Osteocyte (in vitro differentiated cells): ENCODE data around the gene GPC1. TPM values are rescaled to one million over a fixed set of nuclear protein-coding genes. Genes with fewer than 3 reads are reported as not detected.

Experiments used
- DNase-seq: peaks from one replicate; pipeline ENCODE4 v3.0.0; 2021; ENCODE audit warnings: mixed read lengths; ENCODE audit not compliant: unreplicated experiment; ENCODE audit errors: extremely low spot score
- H3K27ac Mint-ChIP-seq: one replicate; pipeline ENCODE4 v1.8.0; 2021; ENCODE audit warnings: mild to moderate bottlenecking, mixed read lengths; ENCODE audit not compliant: unreplicated experiment
- H3K27me3 Mint-ChIP-seq: one replicate; pipeline ENCODE4 v1.8.0; 2021; ENCODE audit warnings: mixed read lengths; ENCODE audit not compliant: unreplicated experiment
- H3K36me3 Mint-ChIP-seq: one replicate; pipeline ENCODE4 v1.8.0; 2021; ENCODE audit warnings: mixed read lengths; ENCODE audit not compliant: unreplicated experiment
- H3K4me1 Mint-ChIP-seq: one replicate; pipeline ENCODE4 v1.8.0; 2021; ENCODE audit warnings: mixed read lengths; ENCODE audit not compliant: unreplicated experiment
- H3K4me3 Mint-ChIP-seq: one replicate; pipeline ENCODE4 v1.8.0; 2021; ENCODE audit warnings: mild to moderate bottlenecking, moderate library complexity, mixed read lengths; ENCODE audit not compliant: unreplicated experiment
- H3K9me3 Mint-ChIP-seq: one replicate; pipeline ENCODE4 v1.8.0; 2021; ENCODE audit warnings: mixed read lengths; ENCODE audit not compliant: unreplicated experiment
- total RNA-seq: library from RNA; stranded (reverse); gene quantifications from 2 replicates; pipeline ENCODE4 v1.2.1, GENCODE V29; 2021
- TF ChIP-seq, protein P1 (sequence below): fragments of 200-600 bp; sonication (generic); IDR thresholded peaks from 2 replicates; pipeline ENCODE4 v1.5.0; 2021; ENCODE audit warnings: antibody characterized with exemption, mild to moderate bottlenecking, moderate library complexity

The GPC1 gene
- total RNA-seq, 1 donor from 2014 or later = 148 TPM

DNA sequence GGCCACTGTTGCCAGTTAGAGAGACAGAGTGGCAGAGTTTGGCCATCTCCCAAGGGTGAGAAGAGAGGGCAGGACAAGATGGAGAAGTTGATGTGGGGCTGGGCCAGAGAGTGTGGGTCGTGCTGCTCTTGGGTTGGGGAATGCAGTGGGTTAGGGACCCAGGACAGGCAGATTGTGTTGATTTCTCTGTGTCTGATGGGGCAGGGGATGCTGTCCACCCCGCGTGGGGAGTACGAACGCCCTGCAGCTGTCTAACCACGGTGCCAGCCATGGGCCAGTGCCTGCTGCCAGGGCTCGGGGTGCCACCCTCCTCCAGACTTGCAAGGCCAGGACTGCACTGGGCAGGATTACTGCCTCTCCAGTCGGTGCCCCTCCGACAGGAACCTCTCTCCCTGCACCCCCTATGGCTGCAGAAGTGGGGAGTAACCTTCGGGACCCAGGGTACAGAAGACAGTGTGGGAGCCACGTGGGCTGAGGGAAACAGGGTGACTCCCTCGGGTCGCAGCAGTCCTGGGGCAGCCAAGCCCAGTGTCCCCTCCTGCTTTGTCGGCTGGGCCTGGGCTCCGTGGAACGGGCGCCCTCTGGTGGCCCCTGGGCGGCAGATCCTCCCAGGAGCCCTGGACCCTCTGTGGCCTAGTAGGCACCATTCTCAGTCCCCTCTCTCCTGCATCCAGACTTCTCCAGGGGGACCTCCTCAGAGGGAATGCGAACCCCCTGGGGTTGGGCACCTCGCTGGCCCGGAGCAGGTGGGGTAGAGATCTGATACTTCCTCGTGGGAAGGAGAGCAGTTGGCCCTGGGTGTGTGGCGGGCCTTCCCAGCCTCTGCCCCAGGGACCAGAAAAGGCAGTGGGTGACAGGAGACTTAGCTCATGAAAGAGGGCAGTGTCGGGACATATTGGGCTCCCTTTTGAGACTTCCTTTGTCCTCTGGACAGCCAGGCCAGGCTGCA is 2.7 kb downstream of the GPC1 start:
- Mint-ChIP-seq H3K4me1 (peaks cover 32% of the 10 kb centered on the region), H3K36me3 (no peaks in the 10 kb centered on the region), H3K4me3 (peak overlapping the region; percentile 74), H3K9me3 (no peaks in the 10 kb centered on the region), H3K27me3 (no peaks in the 10 kb centered on the region), H3K27ac (peak overlapping the region; percentile 76)
- no peak for DNase-seq
- TF ChIP-seq, protein P1, sequence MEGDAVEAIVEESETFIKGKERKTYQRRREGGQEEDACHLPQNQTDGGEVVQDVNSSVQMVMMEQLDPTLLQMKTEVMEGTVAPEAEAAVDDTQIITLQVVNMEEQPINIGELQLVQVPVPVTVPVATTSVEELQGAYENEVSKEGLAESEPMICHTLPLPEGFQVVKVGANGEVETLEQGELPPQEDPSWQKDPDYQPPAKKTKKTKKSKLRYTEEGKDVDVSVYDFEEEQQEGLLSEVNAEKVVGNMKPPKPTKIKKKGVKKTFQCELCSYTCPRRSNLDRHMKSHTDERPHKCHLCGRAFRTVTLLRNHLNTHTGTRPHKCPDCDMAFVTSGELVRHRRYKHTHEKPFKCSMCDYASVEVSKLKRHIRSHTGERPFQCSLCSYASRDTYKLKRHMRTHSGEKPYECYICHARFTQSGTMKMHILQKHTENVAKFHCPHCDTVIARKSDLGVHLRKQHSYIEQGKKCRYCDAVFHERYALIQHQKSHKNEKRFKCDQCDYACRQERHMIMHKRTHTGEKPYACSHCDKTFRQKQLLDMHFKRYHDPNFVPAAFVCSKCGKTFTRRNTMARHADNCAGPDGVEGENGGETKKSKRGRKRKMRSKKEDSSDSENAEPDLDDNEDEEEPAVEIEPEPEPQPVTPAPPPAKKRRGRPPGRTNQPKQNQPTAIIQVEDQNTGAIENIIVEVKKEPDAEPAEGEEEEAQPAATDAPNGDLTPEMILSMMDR = peak; percentile 99

DNA sequence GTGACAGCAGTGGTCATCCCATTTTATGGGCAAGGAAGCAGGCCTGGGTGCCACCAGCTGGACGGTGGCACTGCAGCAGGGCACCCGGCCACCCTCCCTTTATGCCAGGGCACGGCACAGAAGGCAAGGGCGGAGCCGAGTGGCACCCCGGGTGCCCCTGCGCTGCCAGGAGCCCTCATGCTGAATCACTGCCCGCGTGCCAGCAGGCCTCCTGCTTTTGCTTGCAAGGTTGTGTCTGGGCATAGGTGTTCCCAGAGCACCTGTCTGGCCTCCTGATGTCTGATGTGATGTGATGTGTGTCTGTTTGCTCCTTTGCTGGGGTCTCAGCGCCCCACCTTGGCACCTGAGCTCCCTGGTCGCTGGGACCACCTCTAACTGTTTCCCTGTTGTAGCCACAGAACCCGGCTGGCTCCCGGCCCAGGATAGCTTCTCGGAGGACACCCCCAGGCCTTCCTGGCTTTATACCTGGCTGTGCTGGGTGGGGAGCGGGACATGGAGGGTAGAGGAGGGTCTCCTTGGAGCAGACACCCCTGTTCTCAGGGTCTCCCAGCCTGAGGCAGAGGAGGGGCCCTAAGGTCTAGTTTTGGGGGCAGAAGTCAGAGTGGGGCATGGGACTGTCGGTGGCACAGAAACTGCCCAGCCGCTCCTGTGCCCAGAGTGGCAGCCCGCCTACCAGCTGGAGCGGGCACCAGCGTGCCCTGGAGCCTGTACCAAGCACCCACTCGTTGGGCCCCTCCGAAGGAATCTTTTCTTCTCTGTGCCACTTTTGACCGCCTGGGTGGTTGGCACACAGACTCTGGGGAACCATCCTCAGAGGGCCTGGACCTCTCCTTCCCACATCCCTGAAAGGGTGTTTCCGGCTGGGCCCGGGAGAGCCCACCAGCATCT is 3.6 kb downstream of the GPC1 start:
- DNase-seq = no peak
- Mint-ChIP-seq H3K4me1 (peaks cover 37% of the 10 kb centered on the region), H3K27me3 (no peaks in the 10 kb centered on the region), H3K36me3 (no peaks in the 10 kb centered on the region), H3K4me3 (no peak overlapping the region), H3K27ac (no peak overlapping the region), H3K9me3 (no peaks in the 10 kb centered on the region)
- TF ChIP-seq, protein P1 = no peak

DNA sequence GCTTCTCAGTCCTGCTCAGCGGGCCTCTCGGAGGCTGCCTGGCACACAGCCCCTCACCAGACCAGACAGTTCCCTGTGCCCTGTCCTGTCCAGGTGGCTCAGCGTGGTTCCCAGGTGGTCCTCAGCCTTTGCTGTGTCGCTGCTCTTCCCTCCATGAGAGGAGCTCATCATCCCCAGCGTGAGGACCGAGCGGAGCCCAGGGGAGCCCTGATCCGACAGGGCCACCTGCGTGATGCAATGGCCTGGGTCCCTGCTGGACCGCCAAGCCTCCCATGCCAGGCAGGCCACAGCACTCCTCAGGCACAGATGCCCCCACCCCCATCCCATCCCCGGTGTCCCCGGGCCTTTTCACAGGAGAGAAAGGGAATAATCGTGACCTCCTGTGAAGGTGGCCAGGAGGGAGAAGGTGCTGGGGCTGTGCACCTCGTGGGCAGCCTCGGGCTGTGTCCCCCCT is 4.3 kb downstream of the GPC1 start:
- Mint-ChIP-seq H3K27me3 (no peaks in the 10 kb centered on the region), H3K36me3 (no peaks in the 10 kb centered on the region), H3K4me1 (peaks cover 37% of the 10 kb centered on the region), H3K4me3 (no peak overlapping the region), H3K27ac (no peak overlapping the region), H3K9me3 (no peaks in the 10 kb centered on the region)
- DNase-seq = no peak
- TF ChIP-seq, protein P1 = no peak

DNA sequence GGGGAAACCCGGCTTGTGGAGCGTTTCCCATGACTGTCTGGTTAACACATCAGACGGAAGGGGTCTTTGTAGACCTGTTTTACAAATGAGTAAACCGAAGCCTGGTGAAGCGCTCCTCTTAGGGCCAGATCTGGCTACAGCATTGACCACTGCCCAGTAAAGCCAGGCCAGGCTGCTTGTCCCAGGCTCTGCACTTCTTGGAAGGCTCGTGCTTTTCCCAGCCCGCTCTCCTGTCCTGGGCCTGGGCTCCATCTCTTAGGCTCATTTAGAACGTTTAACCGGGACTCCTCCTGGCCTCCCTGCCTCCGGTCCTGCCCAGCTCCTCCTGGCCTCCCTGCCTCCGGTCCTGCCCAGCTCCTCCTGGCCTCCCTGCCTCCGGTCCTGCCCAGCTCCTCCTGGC is 4.8 kb downstream of the GPC1 start:
- H3K4me1 Mint-ChIP-seq = peaks cover 35% of the 10 kb centered on the region
- no peaks in the 10 kb centered on the region for H3K9me3 Mint-ChIP-seq
- DNase-seq = no peak
- H3K27me3 Mint-ChIP-seq = no peaks in the 10 kb centered on the region
- TF ChIP-seq, protein P1 = no peak
- no peak overlapping the region for H3K4me3 Mint-ChIP-seq
- H3K36me3 Mint-ChIP-seq = no peaks in the 10 kb centered on the region
- H3K27ac Mint-ChIP-seq = no peak overlapping the region
